Measurements from ENCODE around the gene RBMS1.

Gene RBMS1

DNA sequence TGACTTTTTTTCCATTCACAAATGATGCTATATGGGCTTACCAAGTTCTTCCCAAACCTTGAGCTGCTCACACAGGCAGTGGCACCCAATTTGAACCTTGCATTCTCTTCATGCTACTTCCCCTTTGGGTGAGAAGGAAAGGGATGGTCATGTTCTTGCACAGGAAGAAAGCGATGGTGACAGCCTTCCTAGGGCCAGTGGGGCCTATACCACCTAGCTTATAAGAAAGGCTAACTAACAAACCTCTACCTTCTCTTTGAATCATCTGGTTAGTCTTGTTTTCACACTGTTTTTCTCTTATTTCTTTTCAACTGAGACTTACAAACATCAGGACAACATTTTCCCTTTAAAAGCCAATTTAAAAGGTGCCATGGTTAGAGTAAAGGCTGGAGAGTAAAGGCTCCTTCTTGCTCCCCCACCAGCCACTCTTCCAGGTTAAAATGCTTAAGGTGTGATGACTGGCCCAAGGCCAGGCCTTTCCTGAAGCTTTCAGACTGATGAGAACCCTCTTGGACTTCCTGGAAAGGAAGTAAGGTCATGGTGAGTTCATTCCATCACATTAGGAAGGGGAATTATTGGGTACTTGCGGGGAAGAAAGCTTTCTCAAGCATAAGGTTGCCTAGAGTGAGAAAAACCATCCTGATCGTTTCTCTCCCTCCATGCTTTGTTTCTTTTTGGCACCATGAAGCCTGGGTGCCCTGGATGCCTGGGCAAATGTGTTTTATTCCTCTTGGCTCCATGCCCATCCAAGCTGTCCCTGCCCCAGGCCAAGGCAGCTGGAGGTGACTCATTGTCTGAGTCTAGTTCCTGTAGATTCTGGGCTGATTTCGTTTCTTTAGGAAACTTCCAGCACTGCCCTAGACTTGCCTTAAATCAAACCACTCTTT lies 252.1 kb downstream of the RBMS1 start:
- no peak for DNase-seq

DNA sequence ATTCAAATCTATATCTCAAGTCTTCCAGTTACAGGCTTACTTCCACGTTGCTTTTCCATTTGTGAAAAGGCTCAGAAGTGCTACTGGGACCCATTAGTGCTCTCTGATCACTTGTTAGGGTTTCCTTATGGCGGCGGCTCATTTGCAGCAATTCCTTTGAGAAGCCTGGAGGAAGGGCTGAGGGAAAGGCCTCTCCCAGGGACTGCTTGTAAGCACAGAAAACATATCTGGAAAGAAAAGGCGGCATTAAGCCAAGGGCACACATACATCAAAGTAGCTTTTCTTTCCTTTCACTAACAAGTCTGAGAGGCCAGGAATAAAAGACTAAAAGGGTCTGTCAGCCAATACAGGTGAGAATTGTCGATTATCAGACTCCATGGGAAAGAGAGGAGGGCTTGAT lies 254.2 kb downstream of the RBMS1 start:
- DNase-seq, result no peak

DNA sequence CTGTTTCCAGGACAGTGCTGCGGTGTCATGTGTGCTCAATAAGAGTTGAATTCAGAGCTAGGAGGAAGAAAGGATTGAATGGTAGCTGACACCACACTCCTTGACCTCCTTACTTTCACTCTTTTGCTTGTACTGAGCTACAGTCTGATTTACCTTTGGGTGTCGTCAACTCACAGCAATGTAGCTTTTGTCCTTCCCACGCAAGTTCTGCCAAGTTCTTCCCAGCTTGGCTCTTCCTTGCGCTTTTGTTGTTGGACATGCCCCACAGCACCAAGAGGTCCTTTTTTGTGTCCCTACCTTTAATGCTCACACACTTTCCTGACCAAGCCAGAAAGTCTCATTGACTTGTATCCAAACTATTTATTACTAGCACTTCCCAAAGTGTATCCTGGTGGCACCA lies 255.2 kb downstream of the RBMS1 start:
- DNase-seq, result no peak

DNA sequence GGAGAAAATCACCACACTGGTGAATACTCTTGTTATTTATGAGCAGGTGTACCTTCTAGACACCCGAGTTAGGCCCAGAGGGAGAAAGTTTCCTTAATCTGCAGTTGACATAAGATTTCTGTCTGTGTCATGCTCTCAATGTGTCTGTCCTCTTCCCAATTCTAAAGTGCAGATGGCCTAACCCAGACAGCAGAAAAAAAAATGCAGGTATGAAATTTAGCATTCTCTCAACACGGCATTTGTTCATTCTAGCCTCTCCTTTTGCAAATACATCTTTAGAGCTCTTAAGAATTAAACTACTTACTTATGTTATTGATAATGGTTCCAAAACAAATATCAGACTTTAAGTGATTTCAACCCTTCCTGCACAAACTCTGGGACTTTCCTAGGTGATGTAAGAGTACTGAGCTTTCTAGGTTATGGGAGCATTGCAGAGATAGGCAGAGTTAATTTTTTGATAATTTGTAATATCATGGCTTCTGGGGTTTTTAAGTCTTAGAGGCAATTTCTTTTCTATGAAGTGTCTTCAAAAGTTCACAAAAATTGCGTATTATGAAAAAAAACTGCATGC lies 260.6 kb downstream of the RBMS1 start:
- DNase-seq, result no peak

DNA sequence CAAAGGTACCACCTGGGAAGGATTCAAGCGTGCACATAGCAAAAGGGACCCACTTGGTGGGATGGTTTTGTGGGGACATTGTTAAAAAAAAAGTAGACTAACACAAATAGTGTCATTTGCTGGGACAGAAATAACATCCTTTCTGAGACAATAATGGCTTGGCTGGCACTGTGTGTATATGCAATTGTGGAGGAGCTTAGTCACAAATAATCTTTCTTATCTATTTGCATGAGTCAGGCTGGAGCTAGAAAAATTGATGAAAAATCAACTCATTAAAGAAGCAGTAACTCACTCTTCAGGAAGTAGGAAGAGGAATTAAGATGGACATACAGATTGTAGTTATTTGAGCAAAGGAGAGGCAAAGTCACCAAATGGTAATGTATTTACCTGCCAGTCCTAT lies 264.0 kb downstream of the RBMS1 start:
- DNase-seq, result no peak

DNA sequence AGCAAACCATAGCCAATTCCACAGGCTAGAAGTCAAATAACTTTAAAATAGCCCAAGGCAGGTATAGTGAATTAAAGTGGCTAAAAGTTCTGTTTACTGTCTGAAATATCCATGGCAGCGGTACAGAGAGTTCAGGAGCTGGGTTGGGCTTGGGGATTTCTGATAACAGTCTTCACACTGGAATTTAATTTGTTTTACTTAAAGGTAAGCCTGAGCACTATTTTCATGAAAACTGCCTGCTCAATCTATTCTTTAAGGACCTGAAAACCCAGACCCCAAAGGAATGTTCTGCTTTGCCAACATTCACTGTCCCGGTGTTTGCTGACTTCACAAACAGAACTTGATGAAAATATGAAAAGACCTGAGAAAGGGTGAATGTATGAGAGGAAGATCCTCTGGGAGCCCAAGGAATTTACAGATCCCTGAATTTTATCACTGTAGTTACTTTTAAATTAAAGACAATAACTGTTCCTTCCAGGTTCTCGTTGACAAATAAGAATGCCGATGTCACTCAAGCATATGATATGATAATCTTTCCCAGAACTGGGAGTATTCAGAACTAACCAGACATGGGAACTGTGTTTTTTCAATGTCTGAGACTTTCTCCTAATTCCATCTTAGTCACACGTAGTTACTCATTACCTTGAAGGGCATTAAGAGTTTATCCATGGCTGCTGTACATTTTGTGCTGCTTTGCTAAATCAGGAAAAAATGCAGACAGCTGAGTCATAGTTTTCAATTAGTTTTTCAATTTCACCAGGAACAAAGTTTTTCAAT lies 265.3 kb downstream of the RBMS1 start:
- no peak for DNase-seq

DNA sequence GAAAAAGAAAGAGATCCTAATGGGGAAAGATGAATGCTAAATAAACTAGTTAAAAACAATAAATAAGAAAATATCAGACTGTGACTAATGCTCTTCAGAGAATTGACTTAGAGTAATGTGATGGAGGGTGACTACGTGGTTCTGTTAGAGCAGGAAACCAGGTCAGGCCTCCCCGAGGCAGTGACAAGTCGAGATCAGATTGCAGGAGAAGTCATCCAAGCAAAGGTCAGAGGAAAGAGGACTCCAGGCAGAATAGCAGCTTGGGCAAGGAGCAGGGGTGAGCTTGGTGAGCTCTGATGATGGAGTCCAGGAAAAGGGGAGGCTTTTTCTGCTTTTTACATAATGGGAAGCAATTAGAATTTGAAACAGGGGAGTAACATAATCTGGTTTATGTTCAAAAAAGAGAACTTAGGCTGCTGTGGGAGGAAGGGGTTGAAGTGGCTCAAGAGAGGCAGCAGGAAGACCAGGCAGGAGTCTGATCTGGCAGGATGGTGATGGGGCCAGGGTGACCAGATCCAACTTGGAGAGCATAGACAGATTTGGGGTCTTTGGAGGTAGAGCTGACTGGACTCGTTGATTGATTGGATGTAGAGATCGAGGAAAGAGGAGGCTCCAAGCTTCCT lies 266.2 kb downstream of the RBMS1 start:
- no peak for DNase-seq

DNA sequence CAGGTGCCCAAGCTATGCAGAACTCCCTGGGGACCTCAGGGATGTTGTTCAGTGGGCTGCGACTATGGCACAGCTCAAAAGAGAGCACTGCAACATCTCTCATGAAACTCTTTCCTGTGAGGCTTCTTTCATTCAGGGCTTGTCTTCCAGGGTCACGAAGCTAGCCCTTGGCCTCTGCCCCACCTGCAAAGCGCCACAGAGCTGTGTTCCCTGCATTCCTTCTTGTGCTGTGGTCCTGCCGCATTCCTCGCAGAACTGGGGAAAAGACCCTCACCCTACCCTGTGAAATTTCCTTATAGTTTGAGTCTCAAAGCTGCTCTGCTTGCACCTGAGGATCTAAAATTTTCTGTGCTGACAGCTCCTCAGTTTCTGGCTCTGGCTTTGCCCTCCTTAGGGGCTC lies 267.2 kb downstream of the RBMS1 start:
- no peak for DNase-seq

DNA sequence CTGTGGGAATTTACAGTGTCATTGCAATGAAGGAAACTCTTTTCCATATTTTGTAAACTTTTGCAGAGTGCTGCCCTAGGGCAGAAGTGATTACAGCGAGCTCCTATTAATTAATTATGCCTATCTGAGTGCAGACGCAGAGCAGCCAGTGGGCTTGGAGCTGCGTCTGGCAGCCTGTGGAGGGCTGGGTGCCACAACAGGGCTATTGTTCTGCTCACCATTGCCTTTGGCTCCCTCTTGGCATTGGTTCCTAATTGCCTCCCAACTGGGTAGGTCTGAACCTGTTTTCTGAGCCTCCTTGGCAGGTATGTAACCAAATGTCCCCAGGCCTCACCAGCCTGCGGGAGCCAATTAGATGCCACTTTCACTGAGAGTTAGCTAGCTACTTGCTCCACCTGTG lies 267.9 kb downstream of the RBMS1 start:
- no peak for DNase-seq

DNA sequence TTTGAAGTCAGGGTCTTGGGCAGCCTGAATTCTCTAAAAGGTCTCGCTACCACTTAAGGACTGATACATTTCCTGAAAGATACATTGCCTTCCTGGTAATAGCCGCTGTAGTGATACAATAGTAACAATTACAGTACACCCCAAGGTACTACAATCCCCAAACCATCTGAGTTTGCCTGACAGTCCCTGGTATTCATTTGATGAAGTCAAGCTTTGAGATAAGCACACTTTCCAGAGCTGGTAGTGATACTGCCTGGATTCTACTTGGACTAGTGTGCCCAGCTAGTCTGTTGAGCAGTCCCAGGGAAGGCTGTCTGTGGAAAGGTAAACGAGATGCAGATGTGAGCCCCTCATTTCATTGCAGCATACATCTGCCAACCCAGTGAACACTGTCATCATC lies 269.1 kb downstream of the RBMS1 start:
- no peak for DNase-seq

DNA sequence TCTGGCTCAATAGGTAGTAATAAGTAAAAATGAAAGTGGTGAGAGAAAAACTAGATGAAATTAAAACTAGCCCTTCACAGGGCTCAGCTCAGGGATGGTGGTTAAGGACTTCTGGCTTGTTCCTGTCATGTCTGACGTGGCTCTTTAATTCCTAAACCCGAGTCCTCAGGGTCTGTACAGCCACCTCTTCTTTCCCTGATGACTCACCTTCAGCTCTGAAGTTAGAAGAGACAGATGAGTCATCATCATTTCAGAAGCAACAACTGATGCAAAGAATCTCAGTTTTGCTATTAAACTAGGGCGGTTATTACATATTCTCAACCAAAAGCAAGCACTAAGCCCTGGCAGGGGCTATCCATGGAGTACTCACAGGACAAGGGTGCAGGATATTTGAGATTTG lies 269.5 kb downstream of the RBMS1 start:
- DNase-seq, result peak; percentile 42

DNA sequence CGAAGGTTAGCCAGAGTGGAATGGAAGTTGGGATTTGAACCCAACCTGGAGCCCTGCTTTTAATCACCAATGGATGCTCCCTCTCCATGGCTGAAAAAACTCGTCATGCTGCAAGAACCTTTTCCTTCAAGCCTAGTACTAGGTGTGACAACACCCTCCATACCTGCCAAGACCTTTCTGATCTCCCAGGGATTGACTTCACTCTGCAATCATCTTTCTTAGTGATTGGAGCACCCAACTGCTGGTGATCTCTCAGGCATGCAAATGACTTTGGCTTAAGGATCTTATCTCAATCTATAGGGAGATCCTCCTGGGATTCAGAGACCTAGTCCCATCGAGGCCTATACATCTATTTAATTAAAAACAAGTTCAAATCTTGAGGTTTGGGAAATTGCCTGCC lies 270.0 kb downstream of the RBMS1 start:
- no peak for DNase-seq

DNA sequence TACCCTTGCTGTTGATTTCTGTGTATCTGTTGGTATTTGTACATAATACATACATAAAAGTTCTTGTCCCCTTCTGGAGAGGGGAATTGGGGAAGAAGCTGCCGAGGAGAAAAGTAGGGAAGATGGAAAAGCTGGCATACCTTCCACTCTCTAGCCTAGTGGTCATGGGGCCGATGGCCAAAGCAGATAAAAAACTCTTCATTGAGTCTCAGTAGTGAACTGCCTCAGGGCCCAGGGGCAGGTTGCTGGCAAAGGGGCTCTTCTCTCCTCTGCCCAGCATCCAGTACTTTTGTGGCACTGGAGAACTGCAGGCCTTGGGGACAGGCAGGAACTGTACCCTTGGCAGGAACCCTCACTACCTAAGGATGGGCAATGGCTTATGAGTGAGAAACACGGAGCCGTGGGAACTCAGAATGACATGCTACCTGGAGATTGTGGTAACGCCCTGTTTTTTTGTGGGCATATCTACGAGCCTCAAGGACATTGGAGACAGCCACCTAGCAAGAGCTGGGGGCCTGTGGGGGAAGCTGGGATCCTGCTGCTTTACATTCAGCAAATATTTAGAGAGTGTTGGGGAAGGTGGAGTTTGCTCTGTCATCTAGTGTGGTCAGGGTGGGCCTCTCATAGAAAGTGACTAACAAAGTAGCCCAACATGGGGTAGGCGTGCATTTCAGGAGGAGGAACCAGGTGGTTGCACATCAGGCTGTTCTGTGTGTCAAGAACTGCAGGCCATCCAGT lies 270.9 kb downstream of the RBMS1 start:
- DNase-seq, result no peak
